K562 (cell line): Measurements from ENCODE around the gene EZH2.

Source experiments
- CBX8 ChIP-seq: fragments of 200-600 bp; sonication (generic); IDR thresholded peaks from 2 replicates; pipeline ENCODE4 v1.6.1; 2012; ENCODE audit warnings: borderline replicate concordance, mixed run types, low read depth, mild to moderate bottlenecking, moderate library complexity, mixed read lengths, low read length, control low read depth, inconsistent platforms; ENCODE audit not compliant: poor library complexity, severe bottlenecking; ENCODE audit errors: extremely low read depth
- EZH2 ChIP-seq: IDR thresholded peaks from 2 replicates; pipeline ENCODE4 v1.6.1; 2012; ENCODE audit warnings: low read depth, mild to moderate bottlenecking, inconsistent platforms, low read length, borderline replicate concordance
- JUNB ChIP-seq: fragments of 450-650 bp; formaldehyde crosslinking; conservative IDR thresholded peaks from 2 replicates; pipeline ENCODE4 v1.4.0; 2020; ENCODE audit warnings: mild to moderate bottlenecking
- KAT2B ChIP-seq: IDR thresholded peaks from one replicate; pipeline ENCODE4 v1.6.1; 2012; ENCODE audit warnings: low read depth, mild to moderate bottlenecking, control low read depth, inconsistent platforms, low read length, moderate library complexity
- NFRKB ChIP-seq: fragments of 450-650 bp; IDR thresholded peaks from 2 replicates; pipeline ENCODE4 v1.6.1; 2016; ENCODE audit warnings: low read depth
- NR2F6 ChIP-seq: fragments of 450-650 bp; formaldehyde crosslinking; IDR thresholded peaks from 2 replicates; pipeline ENCODE4 v1.4.0; 2020; ENCODE audit warnings: mild to moderate bottlenecking
- SNRNP70 ChIP-seq: fragments of 200-400 bp; formaldehyde crosslinking; optimal IDR thresholded peaks from 2 replicates; pipeline ENCODE3; 2017; ENCODE audit warnings: low read depth, low read length
- SP2 ChIP-seq: IDR thresholded peaks from 2 replicates; pipeline ENCODE4 v1.6.1; 2011; ENCODE audit warnings: mild to moderate bottlenecking, low read depth, low read length, moderate library complexity; ENCODE audit not compliant: poor library complexity, severe bottlenecking; ENCODE audit errors: extremely low read depth
- SRSF1 ChIP-seq: fragments of 200-400 bp; formaldehyde crosslinking; IDR thresholded peaks from 2 replicates; pipeline ENCODE4 v1.6.1; 2017; ENCODE audit warnings: mild to moderate bottlenecking, low read depth, low read length, moderate library complexity
- ZNF444 ChIP-seq: fragments of 250-450 bp; sonication (Bioruptor Pico); IDR thresholded peaks from 2 replicates; pipeline ENCODE4 v1.4.0; 2020; ENCODE audit warnings: mild to moderate bottlenecking, moderate library complexity
- TF ChIP-seq, protein P1 (sequence below), 3 experiments: IDR thresholded peaks in 2 of 3; conservative IDR thresholded peaks in 1 of 3; 2 replicates each; pipeline ENCODE4 v1.5.1; 2011 to 2012; ENCODE audit warnings: low read length in 3 of 3, mild to moderate bottlenecking in 3 of 3, control low read depth in 2 of 3, improper control_type of control experiment in 1 of 3, inconsistent platforms in 1 of 3, low read depth in 1 of 3, mixed read lengths in 1 of 3, moderate library complexity in 1 of 3; ENCODE audit not compliant: insufficient read depth in 2 of 3

DNA sequence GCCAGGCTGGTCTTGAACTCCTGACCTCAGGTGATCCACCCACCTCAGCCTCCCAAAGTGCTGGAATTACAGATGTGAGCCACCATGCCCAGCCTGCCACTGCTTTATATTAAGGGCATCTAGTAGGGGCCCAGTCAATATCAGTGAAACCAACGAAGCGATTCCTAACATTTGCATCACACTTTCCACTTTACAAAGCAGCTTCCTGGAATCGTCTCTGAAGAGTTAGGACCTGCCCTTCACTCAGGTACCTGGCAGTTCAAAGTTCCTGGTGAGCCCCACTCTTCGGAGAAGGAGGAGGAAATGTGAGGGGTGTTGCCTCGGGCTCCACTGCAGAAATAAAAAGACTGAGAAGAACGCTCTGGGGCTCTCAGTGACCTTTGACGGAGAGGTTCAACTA lies 31.1 kb upstream of the EZH2 start:
- TF ChIP-seq EZH2: no peak
- TF ChIP-seq SP2: no peak
- TF ChIP-seq KAT2B: no peak
- TF ChIP-seq ZNF444: no peak
- TF ChIP-seq SRSF1: no peak
- TF ChIP-seq JUNB (CRISPR knock-in tag): no peak
- TF ChIP-seq SNRNP70: no peak
- TF ChIP-seq NFRKB: no peak
- TF ChIP-seq NR2F6 (CRISPR knock-in tag): no peak
- TF ChIP-seq, protein P1, sequence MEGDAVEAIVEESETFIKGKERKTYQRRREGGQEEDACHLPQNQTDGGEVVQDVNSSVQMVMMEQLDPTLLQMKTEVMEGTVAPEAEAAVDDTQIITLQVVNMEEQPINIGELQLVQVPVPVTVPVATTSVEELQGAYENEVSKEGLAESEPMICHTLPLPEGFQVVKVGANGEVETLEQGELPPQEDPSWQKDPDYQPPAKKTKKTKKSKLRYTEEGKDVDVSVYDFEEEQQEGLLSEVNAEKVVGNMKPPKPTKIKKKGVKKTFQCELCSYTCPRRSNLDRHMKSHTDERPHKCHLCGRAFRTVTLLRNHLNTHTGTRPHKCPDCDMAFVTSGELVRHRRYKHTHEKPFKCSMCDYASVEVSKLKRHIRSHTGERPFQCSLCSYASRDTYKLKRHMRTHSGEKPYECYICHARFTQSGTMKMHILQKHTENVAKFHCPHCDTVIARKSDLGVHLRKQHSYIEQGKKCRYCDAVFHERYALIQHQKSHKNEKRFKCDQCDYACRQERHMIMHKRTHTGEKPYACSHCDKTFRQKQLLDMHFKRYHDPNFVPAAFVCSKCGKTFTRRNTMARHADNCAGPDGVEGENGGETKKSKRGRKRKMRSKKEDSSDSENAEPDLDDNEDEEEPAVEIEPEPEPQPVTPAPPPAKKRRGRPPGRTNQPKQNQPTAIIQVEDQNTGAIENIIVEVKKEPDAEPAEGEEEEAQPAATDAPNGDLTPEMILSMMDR (IDR thresholded peaks at IDR 0.05 in 2 of 3, conservative IDR thresholded peaks at IDR 0.05 in 1 of 3; ENCODE audit: insufficient read depth in 2 of 3, low read depth in 1 of 3, low read length in 3 of 3): no peak
- TF ChIP-seq CBX8: no peak
